MM.1S (cell line): ENCODE measurements around the gene CHRM2.

Experiments used
- EZH2 ChIP-seq: fragments of 300-600 bp; sonication (generic); optimal IDR thresholded peaks from 2 replicates; pipeline ENCODE3; 2017; ENCODE audit warnings: low read depth, mild to moderate bottlenecking, antibody characterized with exemption, low read length, mixed read lengths
- TF ChIP-seq, protein P1 (sequence below): fragments of 300-600 bp; sonication (generic); IDR thresholded peaks from 2 replicates; pipeline ENCODE4 v1.5.1; 2016; ENCODE audit warnings: antibody characterized with exemption, low read length, mixed read lengths

DNA sequence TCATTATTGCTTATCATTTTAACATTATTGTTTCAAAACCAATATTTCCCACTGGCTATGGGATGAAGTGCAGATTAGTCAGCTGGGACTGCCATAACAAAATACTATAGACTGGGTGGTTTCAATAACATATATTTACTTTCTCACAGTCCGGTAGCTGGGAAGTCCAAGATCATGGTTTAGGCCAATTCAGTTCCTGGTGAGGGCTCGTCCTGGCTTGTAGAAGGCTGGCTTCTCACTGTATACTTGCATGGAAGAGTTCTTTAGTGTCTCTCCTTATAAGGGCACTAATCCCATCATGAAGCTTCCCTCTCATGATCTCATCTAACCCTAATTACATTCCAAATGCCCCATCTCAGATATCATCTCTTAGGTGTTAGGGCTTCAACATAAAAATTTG lies 101.3 kb downstream of the CHRM2 start:
- TF ChIP-seq, protein P1, sequence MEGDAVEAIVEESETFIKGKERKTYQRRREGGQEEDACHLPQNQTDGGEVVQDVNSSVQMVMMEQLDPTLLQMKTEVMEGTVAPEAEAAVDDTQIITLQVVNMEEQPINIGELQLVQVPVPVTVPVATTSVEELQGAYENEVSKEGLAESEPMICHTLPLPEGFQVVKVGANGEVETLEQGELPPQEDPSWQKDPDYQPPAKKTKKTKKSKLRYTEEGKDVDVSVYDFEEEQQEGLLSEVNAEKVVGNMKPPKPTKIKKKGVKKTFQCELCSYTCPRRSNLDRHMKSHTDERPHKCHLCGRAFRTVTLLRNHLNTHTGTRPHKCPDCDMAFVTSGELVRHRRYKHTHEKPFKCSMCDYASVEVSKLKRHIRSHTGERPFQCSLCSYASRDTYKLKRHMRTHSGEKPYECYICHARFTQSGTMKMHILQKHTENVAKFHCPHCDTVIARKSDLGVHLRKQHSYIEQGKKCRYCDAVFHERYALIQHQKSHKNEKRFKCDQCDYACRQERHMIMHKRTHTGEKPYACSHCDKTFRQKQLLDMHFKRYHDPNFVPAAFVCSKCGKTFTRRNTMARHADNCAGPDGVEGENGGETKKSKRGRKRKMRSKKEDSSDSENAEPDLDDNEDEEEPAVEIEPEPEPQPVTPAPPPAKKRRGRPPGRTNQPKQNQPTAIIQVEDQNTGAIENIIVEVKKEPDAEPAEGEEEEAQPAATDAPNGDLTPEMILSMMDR: no peak
- no peak for TF ChIP-seq EZH2
